Osteocyte (in vitro differentiated cells): Measurements from ENCODE around the gene KLHL42. TPM values are rescaled to one million over a fixed set of nuclear protein-coding genes. Genes with fewer than 3 reads are reported as not detected.

Experiments used
- DNase-seq: peaks from one replicate; pipeline ENCODE4 v3.0.0; 2021; ENCODE audit warnings: mixed read lengths; ENCODE audit not compliant: unreplicated experiment; ENCODE audit errors: extremely low spot score
- H3K27ac Mint-ChIP-seq: one replicate; pipeline ENCODE4 v1.8.0; 2021; ENCODE audit warnings: mild to moderate bottlenecking, mixed read lengths; ENCODE audit not compliant: unreplicated experiment
- H3K27me3 Mint-ChIP-seq: one replicate; pipeline ENCODE4 v1.8.0; 2021; ENCODE audit warnings: mixed read lengths; ENCODE audit not compliant: unreplicated experiment
- H3K36me3 Mint-ChIP-seq: one replicate; pipeline ENCODE4 v1.8.0; 2021; ENCODE audit warnings: mixed read lengths; ENCODE audit not compliant: unreplicated experiment
- H3K4me1 Mint-ChIP-seq: one replicate; pipeline ENCODE4 v1.8.0; 2021; ENCODE audit warnings: mixed read lengths; ENCODE audit not compliant: unreplicated experiment
- H3K4me3 Mint-ChIP-seq: one replicate; pipeline ENCODE4 v1.8.0; 2021; ENCODE audit warnings: mild to moderate bottlenecking, moderate library complexity, mixed read lengths; ENCODE audit not compliant: unreplicated experiment
- H3K9me3 Mint-ChIP-seq: one replicate; pipeline ENCODE4 v1.8.0; 2021; ENCODE audit warnings: mixed read lengths; ENCODE audit not compliant: unreplicated experiment
- total RNA-seq: library from RNA; stranded (reverse); gene quantifications from 2 replicates; pipeline ENCODE4 v1.2.1, GENCODE V29; 2021
- TF ChIP-seq, protein P1 (sequence below): fragments of 200-600 bp; sonication (generic); IDR thresholded peaks from 2 replicates; pipeline ENCODE4 v1.5.0; 2021; ENCODE audit warnings: antibody characterized with exemption, mild to moderate bottlenecking, moderate library complexity

The KLHL42 gene
- total RNA-seq, 1 donor from 2014 or later, result 29.2 TPM

DNA sequence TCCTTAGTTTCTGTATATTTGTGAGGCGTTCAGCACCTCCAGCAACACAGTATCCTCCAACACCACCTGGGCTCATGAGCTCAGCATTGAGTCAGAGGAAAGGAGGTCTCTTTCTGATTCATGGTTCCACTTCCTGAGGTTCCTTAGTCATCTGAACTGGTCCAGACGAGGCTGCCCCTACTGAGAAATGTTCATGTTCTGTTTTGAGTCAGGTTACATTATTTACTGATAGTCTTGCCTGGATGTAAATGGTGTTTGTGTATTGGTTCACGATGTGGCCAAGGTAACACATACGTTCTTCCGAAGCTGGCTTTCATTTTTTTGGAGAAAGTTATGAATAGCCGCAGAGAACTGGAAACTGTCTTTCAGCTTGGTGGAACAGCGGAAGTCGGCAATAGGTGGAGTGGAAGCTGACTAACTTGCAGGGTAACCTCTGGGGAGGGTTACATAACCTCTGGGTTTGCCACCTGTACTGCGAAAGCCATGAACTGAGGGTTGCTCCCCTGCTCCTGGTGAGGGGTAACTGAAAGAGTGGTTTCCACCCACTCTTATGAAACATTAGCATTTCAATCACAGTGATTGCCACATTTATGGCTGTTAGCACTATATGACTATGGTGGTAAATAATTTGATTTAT lies 42.2 kb downstream of the KLHL42 start:
- no peak overlapping the region for H3K27ac Mint-ChIP-seq
- TF ChIP-seq, protein P1, sequence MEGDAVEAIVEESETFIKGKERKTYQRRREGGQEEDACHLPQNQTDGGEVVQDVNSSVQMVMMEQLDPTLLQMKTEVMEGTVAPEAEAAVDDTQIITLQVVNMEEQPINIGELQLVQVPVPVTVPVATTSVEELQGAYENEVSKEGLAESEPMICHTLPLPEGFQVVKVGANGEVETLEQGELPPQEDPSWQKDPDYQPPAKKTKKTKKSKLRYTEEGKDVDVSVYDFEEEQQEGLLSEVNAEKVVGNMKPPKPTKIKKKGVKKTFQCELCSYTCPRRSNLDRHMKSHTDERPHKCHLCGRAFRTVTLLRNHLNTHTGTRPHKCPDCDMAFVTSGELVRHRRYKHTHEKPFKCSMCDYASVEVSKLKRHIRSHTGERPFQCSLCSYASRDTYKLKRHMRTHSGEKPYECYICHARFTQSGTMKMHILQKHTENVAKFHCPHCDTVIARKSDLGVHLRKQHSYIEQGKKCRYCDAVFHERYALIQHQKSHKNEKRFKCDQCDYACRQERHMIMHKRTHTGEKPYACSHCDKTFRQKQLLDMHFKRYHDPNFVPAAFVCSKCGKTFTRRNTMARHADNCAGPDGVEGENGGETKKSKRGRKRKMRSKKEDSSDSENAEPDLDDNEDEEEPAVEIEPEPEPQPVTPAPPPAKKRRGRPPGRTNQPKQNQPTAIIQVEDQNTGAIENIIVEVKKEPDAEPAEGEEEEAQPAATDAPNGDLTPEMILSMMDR, result no peak
- DNase-seq, result no peak
- H3K36me3 Mint-ChIP-seq, result no peaks in the 10 kb centered on the region
- peaks cover 9% of the 10 kb centered on the region for H3K27me3 Mint-ChIP-seq
- H3K4me1 Mint-ChIP-seq, result peaks cover 5% of the 10 kb centered on the region
- no peaks in the 10 kb centered on the region for H3K9me3 Mint-ChIP-seq
- H3K4me3 Mint-ChIP-seq, result no peak overlapping the region

DNA sequence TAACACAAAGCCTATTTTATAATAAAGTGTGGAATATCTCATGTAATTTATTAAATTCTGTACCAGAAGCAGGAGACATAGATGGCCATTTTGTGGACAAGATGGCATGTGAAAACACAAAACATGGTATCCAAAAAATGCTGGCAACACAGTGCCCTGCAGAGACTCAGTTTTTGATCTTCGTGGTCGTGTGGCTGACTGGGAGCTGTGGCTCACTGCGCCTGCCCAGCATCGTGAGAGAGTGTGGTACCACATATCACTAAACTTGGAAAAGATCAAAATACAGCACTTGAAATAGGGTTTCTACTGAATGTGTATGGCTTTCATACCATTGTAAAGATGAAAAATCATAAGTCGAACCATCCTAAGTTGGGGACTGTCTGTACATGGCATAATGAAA lies 43.0 kb downstream of the KLHL42 start:
- DNase-seq, result no peak
- TF ChIP-seq, protein P1, result no peak
- Mint-ChIP-seq H3K9me3 (no peaks in the 10 kb centered on the region), H3K27ac (no peak overlapping the region), H3K4me3 (no peak overlapping the region), H3K36me3 (no peaks in the 10 kb centered on the region), H3K27me3 (peaks cover 5% of the 10 kb centered on the region), H3K4me1 (peaks cover 5% of the 10 kb centered on the region)

DNA sequence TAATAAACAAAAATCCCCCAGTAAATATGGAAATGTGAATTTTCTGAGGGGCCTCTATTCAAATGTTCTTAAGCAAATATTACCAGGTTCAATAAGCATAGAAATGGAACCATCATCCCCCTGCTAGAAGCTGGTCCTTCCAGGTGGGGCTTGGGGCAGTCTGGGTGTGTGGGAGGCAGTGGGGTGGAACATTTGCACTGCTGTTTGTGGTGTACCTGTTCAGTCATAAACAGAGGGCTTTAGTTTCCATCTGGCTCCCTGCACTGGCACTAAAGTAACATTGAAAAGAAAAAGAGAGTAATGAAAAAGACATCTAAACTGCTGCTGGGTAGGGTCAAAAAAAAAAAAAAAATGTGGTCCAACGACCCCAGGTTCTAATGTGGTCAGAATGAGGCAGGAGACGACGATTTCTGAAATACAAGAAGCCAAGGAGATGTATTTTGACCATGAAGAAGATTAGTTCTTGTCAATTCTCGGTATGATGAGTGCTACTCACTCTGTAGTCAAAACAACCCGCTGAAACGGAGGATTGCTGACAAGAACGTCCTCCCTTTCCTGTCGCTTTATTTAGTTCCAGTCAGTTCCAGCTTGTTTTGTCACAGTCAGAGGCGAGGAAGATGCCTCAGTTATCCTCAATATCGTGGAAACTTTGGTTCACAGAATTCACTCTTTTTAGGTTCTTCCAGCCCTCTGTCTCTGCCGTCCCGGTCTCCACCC lies 44.3 kb downstream of the KLHL42 start:
- H3K27ac Mint-ChIP-seq, result no peak overlapping the region

DNA sequence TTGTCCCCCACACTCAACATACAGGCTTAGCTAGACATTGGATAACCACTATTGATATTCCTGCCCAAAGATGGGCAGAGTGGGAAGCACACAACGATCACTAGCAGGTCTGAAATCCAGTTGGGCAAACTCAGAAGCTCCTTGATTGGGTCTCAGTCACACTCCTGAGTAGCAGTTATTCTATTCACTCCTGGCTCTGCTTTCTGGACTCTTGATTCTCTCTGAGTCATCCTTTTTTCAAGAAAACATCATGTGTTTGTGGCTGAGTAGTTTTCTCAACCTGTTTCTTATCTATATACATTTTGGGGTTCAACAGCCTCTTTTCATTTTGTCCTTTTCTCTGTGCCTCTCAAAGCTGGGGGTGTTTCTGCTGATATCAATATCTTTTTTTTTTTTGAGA lies 46.0 kb downstream of the KLHL42 start:
- peaks cover 5% of the 10 kb centered on the region for H3K27me3 Mint-ChIP-seq
- no peaks in the 10 kb centered on the region for H3K9me3 Mint-ChIP-seq
- peaks cover 3% of the 10 kb centered on the region for H3K4me1 Mint-ChIP-seq
- no peaks in the 10 kb centered on the region for H3K36me3 Mint-ChIP-seq
- no peak overlapping the region for H3K27ac Mint-ChIP-seq
- no peak overlapping the region for H3K4me3 Mint-ChIP-seq
- TF ChIP-seq, protein P1, result no peak
- DNase-seq, result no peak

More for the DNA sequence above, 44.3 kb downstream of the KLHL42 start:
- Mint-ChIP-seq H3K27me3 (peaks cover 5% of the 10 kb centered on the region), H3K36me3 (no peaks in the 10 kb centered on the region), H3K9me3 (no peaks in the 10 kb centered on the region), H3K4me1 (peaks cover 5% of the 10 kb centered on the region), H3K4me3 (no peak overlapping the region)
- DNase-seq, result no peak
- TF ChIP-seq, protein P1, result no peak

DNA sequence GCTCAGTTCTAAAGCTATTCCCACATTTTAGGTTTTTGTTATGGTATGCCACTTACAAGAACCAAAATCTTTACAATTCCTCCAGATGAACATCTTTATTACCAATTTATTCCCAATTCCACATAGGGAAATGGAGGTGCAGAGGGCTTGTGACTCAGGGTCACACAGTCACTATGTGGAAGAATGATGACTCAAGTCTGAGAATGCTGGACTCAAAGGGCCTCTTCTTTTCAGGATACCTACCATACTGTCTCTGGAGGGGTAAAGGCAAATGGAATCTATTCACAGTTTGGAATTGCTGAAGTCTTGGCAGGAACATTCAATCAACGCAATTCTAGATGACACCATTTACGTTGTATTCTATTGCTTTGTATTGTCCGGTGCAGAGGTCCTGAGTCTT lies 48.2 kb downstream of the KLHL42 start:
- TF ChIP-seq, protein P1, result no peak
- Mint-ChIP-seq H3K4me1 (no peaks in the 10 kb centered on the region), H3K27me3 (peaks cover 3% of the 10 kb centered on the region), H3K9me3 (no peaks in the 10 kb centered on the region), H3K36me3 (no peaks in the 10 kb centered on the region), H3K4me3 (no peak overlapping the region), H3K27ac (no peak overlapping the region)
- no peak for DNase-seq
